OCI-LY1 (cell line): Measurements from ENCODE around the gene CREB3L4.

ENCODE experiments used
- CTCF ChIP-seq: fragments of 200-600 bp; sonication (generic), shearing (Covaris generic); IDR thresholded peaks from 2 replicates; pipeline ENCODE4 v1.5.1; 2017; ENCODE audit warnings: mild to moderate bottlenecking, antibody characterized with exemption, low read length, moderate library complexity, mixed read lengths
- EZH2 ChIP-seq: fragments of 200-600 bp; sonication (generic), shearing (Covaris generic); IDR thresholded peaks from 2 replicates; pipeline ENCODE4 v1.8.0; 2017; ENCODE audit warnings: borderline replicate concordance, mixed run types, mild to moderate bottlenecking, antibody characterized with exemption, low read length, moderate library complexity, mixed read lengths

DNA sequence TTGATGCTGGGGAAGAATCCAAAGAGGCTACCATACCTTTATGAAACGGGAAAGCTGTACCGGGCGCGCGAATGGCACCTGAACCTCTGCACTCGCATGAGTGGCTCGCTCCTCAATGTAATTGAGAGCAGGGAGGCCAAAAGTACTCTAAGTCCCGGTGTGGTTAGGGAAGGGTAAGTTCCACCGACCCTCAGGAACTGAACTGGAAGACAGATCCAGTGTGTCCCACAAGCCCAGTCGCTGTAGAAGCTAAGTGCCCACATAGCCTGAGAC is 46.0 kb upstream of the CREB3L4 start:
- no peak for TF ChIP-seq CTCF
- TF ChIP-seq EZH2: no peak
